GM21786 (cell line): ENCODE measurements around the gene GBGT1.

Source experiments
- ATAC-seq: cut with Tn5 transposase; IDR thresholded peaks from one replicate; pipeline ENCODE4 v1.9.1; 2021; ENCODE audit not compliant: unreplicated experiment

The GBGT1 gene

GRCh38 chr9:133166392-133166791 lies 2.7 kb upstream of the GBGT1 start:
- ATAC-seq = no peak

- no peak for ATAC-seq
These were observed 1.7 kb upstream of the GBGT1 start for GRCh38 chr9:133165452-133165730.

DNA sequence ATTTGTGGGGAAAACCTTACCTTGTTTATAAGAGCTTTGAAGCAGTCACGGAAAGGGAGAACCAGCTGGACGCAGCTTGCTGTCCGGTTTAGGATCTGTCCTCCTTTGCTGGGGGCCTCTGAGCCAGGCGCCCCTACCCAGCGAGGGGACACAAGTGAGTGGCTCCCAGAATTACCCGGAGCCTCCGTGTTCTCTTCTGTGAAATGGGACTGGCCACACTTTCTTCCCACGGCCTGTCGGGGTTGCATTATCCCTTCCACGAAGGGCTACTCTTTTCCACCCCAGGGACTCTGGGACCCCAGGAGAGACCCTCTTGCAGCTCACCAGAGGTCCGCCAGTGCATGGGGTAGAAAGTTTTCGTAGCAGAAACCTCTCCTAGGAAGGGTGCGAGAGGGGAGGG lies 477 bp upstream of the GBGT1 start:
- no peak for ATAC-seq

- ATAC-seq = no peak
These were observed 732 bp downstream of the GBGT1 start for GRCh38 chr9:133162861-133163503.

DNA sequence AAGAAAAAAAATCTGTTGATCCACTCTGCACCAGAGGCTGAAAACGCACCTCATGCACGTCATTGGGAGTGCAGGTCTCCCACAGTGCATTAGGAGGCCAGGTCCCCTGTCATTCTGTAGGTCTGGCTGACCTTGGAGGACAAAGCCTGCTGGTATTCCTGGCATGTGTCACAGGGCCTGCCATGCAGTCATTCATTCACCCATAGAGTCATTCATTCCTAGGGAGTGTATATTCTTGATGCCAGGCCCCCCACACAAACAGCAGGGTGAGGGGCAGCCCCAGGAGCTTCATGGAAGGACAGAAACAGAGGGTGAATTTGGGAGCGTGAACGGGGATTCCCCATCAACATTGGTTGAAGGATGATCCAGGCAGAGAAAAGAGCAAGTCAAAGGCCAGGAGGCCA lies 2.2 kb downstream of the GBGT1 start:
- no peak for ATAC-seq

DNA sequence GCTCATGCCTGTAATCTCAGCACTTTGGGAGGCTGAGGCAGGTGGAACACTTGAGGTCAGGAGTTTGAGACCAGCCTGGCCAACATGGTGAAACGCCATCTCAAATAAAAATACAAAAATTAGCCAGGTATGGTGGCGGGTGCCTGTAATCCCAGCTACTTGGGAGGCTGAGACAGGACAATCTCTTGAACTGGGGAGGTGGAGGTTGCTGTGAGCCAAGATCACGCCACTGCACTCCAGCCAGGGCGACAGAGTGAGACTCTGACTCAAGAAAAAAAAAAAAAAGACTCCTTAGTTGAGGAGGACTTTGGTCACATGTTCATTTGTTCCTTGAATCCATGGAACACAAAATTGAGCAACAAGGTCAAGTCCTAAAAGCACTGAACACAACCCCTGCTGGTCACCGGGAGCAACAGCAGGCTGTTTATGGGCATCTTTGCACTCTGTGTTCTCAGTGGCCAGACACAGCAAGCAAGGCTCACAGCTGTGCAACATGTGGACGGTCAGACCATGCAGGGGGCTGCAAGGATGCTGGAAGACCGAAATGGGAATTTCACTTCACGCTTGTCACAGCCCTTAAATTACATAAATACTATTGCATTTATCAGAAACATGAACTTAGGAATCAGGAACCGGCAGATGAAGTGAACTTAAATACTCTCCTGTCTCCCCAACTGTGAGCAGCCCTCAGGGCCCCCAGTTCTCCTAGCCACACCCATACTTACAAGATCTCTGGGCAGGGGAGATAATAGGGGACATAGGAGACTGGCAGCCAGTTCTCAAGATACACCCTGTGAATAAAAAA lies 2.8 kb downstream of the GBGT1 start:
- no peak for ATAC-seq

GRCh38 chr9:133158695-133159094 lies 5.0 kb downstream of the GBGT1 start:
- ATAC-seq = no peak

- no peak for ATAC-seq
These were observed 8.6 kb downstream of the GBGT1 start for GRCh38 chr9:133155156-133155555.

DNA sequence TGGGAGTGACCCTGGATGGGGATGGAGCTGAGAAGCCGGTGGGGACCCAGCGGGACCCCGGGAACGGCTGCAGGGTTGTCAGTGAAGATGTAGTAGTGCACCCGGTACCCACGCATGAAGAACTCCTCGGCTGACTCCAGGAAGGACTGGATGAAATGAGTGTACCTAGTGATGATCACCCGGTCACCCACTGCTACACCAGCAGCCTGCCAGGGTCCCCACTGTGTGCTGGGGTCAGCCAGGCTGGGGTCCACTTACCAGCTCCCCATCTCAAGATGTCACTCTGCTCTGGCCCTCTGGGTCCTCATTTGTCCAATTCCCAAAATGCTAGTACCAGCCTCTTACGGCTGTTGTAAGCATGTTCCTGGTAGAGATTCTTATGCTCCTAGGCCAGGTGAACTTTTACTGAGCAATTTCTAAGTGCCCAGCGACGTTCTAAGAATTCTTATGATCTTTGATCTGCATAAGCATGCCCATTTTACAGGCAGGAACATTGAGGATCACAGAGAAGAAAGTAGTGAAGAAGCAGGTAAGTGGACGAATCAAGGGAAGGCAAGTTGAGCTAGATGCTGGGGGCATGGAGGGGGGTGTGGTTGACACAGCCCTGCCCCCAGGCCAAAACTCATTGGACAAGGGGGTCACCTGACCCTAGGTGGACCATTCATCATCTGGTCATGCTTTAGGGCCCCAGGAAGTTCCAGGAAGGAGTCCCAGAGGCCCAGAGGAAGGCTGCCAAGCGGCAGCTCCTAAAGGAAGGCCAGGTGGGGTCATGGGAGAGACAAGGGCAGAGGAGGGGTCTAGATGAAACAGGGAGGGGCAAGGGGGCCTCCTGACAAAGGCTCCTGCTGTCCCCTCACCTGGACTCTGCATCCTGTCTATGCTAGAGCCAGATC lies 9.4 kb downstream of the GBGT1 start:
- no peak for ATAC-seq

GRCh38 chr9:133153227-133154096 lies 10.3 kb downstream of the GBGT1 start:
- no peak for ATAC-seq

DNA sequence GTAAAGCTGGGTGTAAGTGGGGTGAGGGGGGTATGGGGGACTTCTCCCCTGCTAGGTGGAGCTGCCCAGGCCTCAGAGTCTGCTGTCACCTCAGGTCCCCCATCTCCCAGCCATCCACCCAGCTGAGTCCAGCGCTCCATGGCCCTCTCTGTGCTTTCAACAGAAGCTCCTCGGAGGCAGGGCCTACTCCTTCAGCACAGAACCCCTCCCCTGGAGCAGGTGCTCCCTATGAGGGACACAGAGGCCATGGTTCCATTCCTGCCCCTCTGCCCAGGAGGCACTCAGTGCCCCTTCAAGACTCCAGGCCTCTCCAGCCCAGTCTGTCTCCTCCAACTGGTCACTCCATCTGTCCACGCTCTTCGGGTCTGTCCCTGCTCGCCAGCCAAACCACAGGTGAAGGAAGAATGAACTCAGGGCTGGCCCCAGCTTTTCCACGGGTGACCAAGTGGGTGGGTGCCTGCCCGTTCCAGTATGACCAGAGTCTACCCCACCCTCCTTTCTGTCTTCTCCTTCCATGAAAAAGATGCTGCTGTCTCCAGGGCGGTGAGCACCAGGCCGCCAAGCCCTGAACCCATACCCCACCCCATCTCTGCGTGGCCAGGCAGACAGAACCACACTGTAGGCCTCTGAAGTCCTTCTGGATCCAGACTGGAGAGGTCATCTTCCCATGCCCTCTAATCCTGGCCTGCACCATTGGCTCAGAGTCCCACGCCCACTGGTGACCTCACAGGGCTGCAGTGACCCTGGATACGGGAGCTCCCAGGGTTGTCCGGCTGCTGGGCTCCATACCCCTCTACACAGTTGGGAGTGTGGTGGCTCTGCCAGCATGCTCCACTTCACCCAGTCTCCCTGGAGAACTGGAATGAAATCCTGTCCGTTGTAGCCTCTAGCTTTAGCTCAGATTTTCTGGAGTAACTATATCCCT lies 11.9 kb downstream of the GBGT1 start:
- no peak for ATAC-seq

DNA sequence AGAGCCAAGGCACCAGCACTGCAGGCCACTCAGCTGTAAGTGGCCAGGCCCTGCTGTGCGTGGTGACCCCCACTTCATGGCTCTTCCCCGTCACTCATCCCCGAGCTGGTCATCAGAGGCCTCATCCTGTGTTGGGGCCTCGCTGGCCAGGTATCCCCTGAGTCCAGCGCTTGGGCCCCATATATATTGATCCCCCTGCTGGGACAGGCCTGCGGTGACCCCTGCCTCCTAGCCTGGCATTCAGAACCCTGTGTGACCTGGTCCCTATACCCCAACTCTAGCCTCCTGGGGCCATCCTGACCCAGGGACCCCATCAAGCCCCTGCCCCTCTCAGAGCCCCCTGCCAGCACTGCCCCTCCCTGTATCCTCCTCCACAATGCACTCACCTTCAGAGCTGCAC lies 12.7 kb downstream of the GBGT1 start:
- no peak for ATAC-seq

DNA sequence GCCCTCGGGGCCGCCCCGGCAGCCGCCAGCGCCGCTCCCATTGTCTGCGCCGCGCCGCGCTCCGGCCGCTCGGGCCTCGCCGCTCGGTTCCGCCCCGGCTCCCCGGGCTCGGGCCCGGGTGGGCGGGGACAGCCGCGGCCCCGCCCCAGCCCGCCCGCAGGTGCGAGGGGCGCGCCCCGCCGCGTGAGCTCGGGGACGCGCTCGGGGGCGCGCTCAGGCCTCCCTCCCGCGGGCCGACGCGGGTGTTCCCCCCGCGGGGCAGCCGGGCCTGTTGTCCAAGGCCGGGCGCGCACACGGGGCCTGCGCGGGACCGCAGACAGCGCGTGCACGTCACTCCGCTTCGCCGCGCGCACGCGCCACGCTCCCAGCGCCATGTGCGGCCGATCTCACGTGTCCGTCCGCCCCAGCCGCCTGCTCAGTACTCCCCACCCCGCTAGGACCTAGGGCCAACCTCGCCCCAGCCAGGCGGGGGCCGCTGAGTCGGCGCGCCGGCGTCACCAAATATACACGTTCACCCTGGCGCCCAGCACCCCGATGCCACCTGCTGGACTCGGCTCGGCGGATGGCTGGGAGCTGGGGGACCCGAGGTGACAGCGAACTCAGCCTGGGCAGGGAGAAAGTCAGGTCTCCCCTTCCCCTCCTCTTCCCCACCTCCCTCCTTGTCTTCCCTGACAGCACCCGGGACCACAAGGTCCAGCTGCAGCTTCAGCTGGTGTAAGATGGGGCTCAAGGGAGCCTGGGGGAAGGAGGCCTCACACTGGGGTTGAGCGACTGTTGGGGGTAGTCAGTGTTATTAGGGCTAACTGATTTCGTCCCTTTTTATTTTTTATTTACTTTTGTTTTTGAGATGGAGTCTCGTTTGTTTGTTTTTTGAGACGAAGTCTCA lies 14.3 kb downstream of the GBGT1 start:
- ATAC-seq = peak; percentile 68

- peak; percentile 1 for ATAC-seq
These were observed 15.2 kb downstream of the GBGT1 start for GRCh38 chr9:133148199-133149129.

DNA sequence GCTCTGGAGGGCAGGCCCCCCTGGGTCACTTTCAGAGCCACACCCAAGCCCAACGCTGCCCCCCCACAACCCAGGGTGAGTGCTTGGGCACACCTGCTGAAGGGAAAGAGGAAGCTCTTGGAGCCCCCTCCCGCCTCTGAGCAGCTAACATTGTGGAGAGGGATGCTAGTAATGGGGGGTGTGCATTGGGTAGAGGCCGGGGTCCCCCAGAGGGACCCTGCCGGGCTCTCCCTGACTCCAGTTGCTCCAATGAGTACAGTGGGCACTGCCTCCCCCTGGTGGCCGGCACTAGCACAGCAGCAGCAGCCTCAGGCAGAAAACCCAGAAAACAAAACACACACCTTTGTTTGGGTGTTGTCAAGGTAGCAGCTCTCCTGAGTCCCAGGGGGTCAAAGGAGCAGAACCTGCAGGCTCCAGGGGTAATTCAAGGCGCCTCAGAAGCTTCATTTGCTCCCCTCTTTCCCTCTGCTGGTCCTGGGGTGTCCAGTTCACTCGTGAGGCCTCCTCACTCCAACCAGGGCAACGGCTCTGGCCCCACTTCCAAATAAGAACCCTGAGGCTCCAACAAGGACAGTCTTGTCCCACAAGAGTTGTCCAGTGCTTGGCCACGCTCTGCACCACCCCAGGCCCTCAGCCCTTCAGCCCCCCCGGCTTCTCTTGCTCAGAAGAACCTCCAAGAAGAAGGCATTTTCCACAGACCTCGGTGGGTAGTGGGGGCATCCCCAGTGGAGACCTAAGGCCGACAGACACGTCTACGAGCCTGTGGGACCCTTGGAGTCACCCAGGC lies 16.1 kb downstream of the GBGT1 start:
- ATAC-seq = no peak

DNA sequence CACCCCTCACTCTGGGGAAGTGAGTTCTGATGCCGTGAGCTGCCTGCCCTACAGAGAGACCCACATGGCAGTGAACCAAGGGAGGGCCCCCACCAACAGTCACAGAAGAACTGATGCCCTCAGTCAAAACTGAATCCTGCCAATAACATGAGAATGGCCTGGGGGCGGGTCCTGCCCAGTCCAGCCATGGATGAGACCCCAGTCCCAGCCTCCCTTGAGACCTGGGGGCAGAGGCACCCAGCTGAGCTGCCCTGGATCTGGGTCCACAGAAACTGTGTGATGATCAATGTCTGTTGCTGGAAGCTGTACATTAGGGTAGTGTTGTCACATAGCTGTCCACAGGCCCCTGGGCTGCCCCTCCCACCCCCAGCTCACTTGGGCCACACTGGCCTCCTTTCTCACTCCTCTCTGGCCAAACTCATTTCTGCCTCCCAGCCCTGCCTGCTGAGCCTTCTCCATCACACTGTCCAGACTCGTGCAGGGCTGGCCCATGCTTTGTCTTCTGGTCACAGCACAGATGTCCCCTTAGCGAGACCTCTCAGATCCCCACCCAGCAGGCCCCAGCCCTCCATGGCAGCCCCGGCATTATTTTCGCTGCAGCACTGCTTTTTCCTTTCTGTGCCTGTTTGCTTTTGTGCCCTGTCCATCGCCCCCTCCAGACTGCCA lies 16.8 kb downstream of the GBGT1 start:
- no peak for ATAC-seq
